HCT116 (cell line): ENCODE data around the gene IFT88. TPM values are rescaled to one million over a fixed set of nuclear protein-coding genes. Genes with fewer than 3 reads are reported as not detected.
A peak's percentile ranks its signal among the peaks of the same experiment; 100 is the strongest.

Experiments
- ATAC-seq: fragments of 200-7000 bp; cut with Tn5 transposase; 2 replicates; pipeline ENCODE4 v1.9.1; 2020; ENCODE audit warnings: mild to moderate bottlenecking, moderate library complexity
- BruUV-seq: library from RNA; stranded (reverse); fragments of 400-500 nt; replicated peaks from 2 replicates; lab custom pipeline; 2021; lab: Mats Ljungman, UMichigan
- CTCF ChIA-PET: fragments of 300-600 bp; sonication (Branson Sonifier 250); formaldehyde crosslinking; loops from one replicate; lab custom pipeline; 2021; ENCODE audit warnings: antibody characterized with exemption; lab: Charles Lee
- POLR2A ChIA-PET: fragments of 300-600, 350-600 bp; sonication (Branson Sonifier 250); formaldehyde crosslinking; loops from one replicate; lab custom pipeline; 2021; ENCODE audit warnings: antibody characterized with exemption; lab: Charles Lee
- RAD21 ChIA-PET, 2 experiments: fragments of 300-600 bp; sonication (Branson Sonifier 250); formaldehyde crosslinking; loops; one replicate each; lab custom pipeline; 2023; ENCODE audit warnings: low total read pairs in 2 of 2; ENCODE audit not compliant: uncharacterized antibody in 2 of 2, unreplicated experiment in 2 of 2, low non-redundant PET in 1 of 2; lab: Charles Lee
- DNase-seq: peaks from one replicate; pipeline ENCODE4 v3.0.0-alpha.2; 2010; ENCODE audit warnings: low read depth, low spot score
- H2AFZ ChIP-seq: fragments of 200-600 bp; shearing (Covaris generic), sonication (generic); 2 replicates; pipeline ENCODE4 v1.6.1; 2017; ENCODE audit warnings: low read depth, mixed run types, mixed read lengths, antibody characterized with exemption, low read length; ENCODE audit not compliant: poor library complexity, severe bottlenecking
- H3K27ac ChIP-seq: 2 replicates; pipeline ENCODE4 v1.5.1; 2012; ENCODE audit warnings: low read depth, low read length
- H3K27me3 ChIP-seq: fragments of 200-600 bp; sonication (generic); 2 replicates; pipeline ENCODE4 v1.6.1; 2016; ENCODE audit warnings: mixed run types, low read length, mixed read lengths; ENCODE audit not compliant: insufficient read depth
- H3K36me3 ChIP-seq, 2 experiments: fragments of 200-500 bp in 1 of 2; fragments of 200-600 bp in 1 of 2; sonication (Bioruptor generic) in 1 of 2; sonication (generic) in 1 of 2; 2 replicates each; pipeline versions ENCODE4 v1.5.1 to v1.6.1; 2014 to 2016; ENCODE audit warnings: low read length in 2 of 2, inconsistent platforms in 1 of 2, mixed read lengths in 1 of 2, mixed run types in 1 of 2; ENCODE audit not compliant: insufficient read depth in 2 of 2, control insufficient read depth in 1 of 2
- H3K4me1 ChIP-seq, 2 experiments: fragments of 200-600 bp in 1 of 2; sonication (generic) in 1 of 2; 2 replicates each; pipeline versions ENCODE4 v1.5.1 to v1.6.1; 2012 to 2017; ENCODE audit warnings: low read length in 2 of 2, inconsistent platforms in 1 of 2, mild to moderate bottlenecking in 1 of 2, mixed read lengths in 1 of 2, mixed run types in 1 of 2, moderate library complexity in 1 of 2; ENCODE audit not compliant: insufficient read depth in 2 of 2, control insufficient read depth in 1 of 2
- H3K4me2 ChIP-seq: fragments of 200-600 bp; sonication (generic); 2 replicates; pipeline ENCODE4 v1.6.1; 2017; ENCODE audit warnings: mixed run types, low read length, mixed read lengths
- H3K4me3 ChIP-seq, 2 experiments: fragments of 200-600 bp in 1 of 2; sonication (generic) in 1 of 2; replicated peaks in 1 of 2; 2 replicates each; pipeline ENCODE4 v1.5.1; 2011 to 2016; ENCODE audit warnings: low read length in 2 of 2, control low read depth in 1 of 2, low read depth in 1 of 2, mild to moderate bottlenecking in 1 of 2, mixed read lengths in 1 of 2, mixed run types in 1 of 2
- H3K79me2 ChIP-seq: fragments of 200-600 bp; sonication (generic); 2 replicates; pipeline ENCODE4 v1.6.1; 2017; ENCODE audit warnings: mild to moderate bottlenecking, mixed run types, low read length, moderate library complexity, mixed read lengths; ENCODE audit not compliant: insufficient read depth
- H3K9ac ChIP-seq: fragments of 200-600 bp; sonication (generic); 2 replicates; pipeline ENCODE4 v1.6.1; 2016; ENCODE audit warnings: low read length, mixed read lengths
- H3K9me2 ChIP-seq: fragments of 200-600 bp; sonication (generic), shearing (Covaris generic); 2 replicates; pipeline ENCODE4 v1.6.1; 2017; ENCODE audit warnings: mixed run types, mild to moderate bottlenecking, moderate library complexity; ENCODE audit not compliant: insufficient read depth
- H3K9me3 ChIP-seq, 2 experiments: fragments of 200-500 bp in 1 of 2; fragments of 200-600 bp in 1 of 2; sonication (Bioruptor generic) in 1 of 2; sonication (generic) in 1 of 2; 2 replicates each; pipeline ENCODE4 v1.6.1; 2014 to 2017; ENCODE audit warnings: low read length in 2 of 2, mixed read lengths in 2 of 2, inconsistent platforms in 1 of 2, low read depth in 1 of 2, mild to moderate bottlenecking in 1 of 2, mixed run types in 1 of 2, moderate library complexity in 1 of 2; ENCODE audit not compliant: control insufficient read depth in 1 of 2, insufficient read depth in 1 of 2
- H4K20me1 ChIP-seq: fragments of 200-600 bp; sonication (generic), shearing (Covaris generic); 2 replicates; pipeline ENCODE4 v1.6.1; 2017; ENCODE audit warnings: mixed run types, mild to moderate bottlenecking, moderate library complexity; ENCODE audit not compliant: insufficient read depth
- ATF3 ChIP-seq: IDR thresholded peaks from 2 replicates; pipeline ENCODE4 v1.6.1; 2012
- CBX3 ChIP-seq: IDR thresholded peaks from 2 replicates; pipeline ENCODE4 v1.6.1; 2012; ENCODE audit warnings: low read depth
- CEBPB ChIP-seq: IDR thresholded peaks from 2 replicates; pipeline ENCODE4 v1.6.1; 2012; ENCODE audit warnings: low read depth
- CTCF ChIP-seq, 3 experiments: fragments of 200-600 bp in 1 of 3; sonication (generic) in 1 of 3; IDR thresholded peaks in 2 of 3; conservative IDR thresholded peaks in 1 of 3; 2 replicates each; pipeline ENCODE4 v1.5.1; 2012 to 2017; ENCODE audit warnings: low read depth in 2 of 3, low read length in 2 of 3, antibody characterized with exemption in 1 of 3, borderline replicate concordance in 1 of 3, control low read depth in 1 of 3, mild to moderate bottlenecking in 1 of 3, mixed read lengths in 1 of 3, mixed run types in 1 of 3, moderate library complexity in 1 of 3; ENCODE audit not compliant: insufficient read depth in 1 of 3
- EGR1 ChIP-seq: IDR thresholded peaks from 2 replicates; pipeline ENCODE4 v1.6.1; 2012; ENCODE audit warnings: low read depth
- ELF1 ChIP-seq: IDR thresholded peaks from 2 replicates; pipeline ENCODE4 v1.6.1; 2012; ENCODE audit warnings: low read depth, borderline replicate concordance
- EZH2 ChIP-seq: fragments of 200-600 bp; sonication (generic); IDR thresholded peaks from 2 replicates; pipeline ENCODE4 v1.6.1; 2017; ENCODE audit warnings: antibody characterized with exemption, mixed run types
- EZH2phosphoT487 ChIP-seq: fragments of 200-600 bp; IDR thresholded peaks from 2 replicates; pipeline ENCODE4 v1.6.1; 2018; ENCODE audit warnings: antibody characterized with exemption, borderline replicate concordance
- FOSL1 ChIP-seq: IDR thresholded peaks from 2 replicates; pipeline ENCODE4 v1.6.1; 2012; ENCODE audit warnings: low read depth
- JUND ChIP-seq: IDR thresholded peaks from 2 replicates; pipeline ENCODE4 v1.6.1; 2012
- MAX ChIP-seq: IDR thresholded peaks from 2 replicates; pipeline ENCODE4 v1.6.1; 2012
- POLR2A ChIP-seq: IDR thresholded peaks from 2 replicates; pipeline ENCODE4 v1.7.0; 2011; ENCODE audit warnings: borderline replicate concordance; ENCODE audit not compliant: insufficient read depth, insufficient read length; ENCODE audit errors: extremely low read depth
- RAD21 ChIP-seq: IDR thresholded peaks from 2 replicates; pipeline ENCODE4 v1.6.1; 2012; ENCODE audit warnings: low read depth, mild to moderate bottlenecking
- SIN3A ChIP-seq: IDR thresholded peaks from 2 replicates; pipeline ENCODE4 v1.6.1; 2012; ENCODE audit warnings: low read depth
- YY1 ChIP-seq: IDR thresholded peaks from 2 replicates; pipeline ENCODE4 v1.6.1; 2011; ENCODE audit warnings: low read length, low read depth, moderate library complexity, mild to moderate bottlenecking; ENCODE audit not compliant: insufficient replicate concordance; ENCODE audit errors: extremely low read depth
- intact Hi-C: fragments of 100-400 bp; cut with micrococcal nuclease; formaldehyde crosslinking; loops from 2 replicates; pipeline ENCODE4 v1.10.0; 2022
- total RNA-seq: library from RNA; stranded (reverse); gene quantifications from one replicate; pipeline ENCODE4 v1.2.1, GENCODE V29; 2021; ENCODE audit not compliant: unreplicated experiment

The IFT88 gene
- total RNA-seq, 1 experiment from 2014 or later = 13.1 TPM

GRCh38 chr13:20525144-20525600, 41.8 kb upstream of the IFT88 start:
- Histone ChIP-seq H2AFZ (peak overlapping the region; percentile 58), H3K79me2 (peaks cover 6% of the 10 kb centered on the region; the same call in 1 of the 2 replicates), H3K9me2 (no peaks in the 10 kb centered on the region), H4K20me1 (no peaks in the 10 kb centered on the region), H3K4me3 (peak overlapping the region; percentile 72 to 86), H3K27me3 (no peaks in the 10 kb centered on the region), H3K4me2 (peak overlapping the region; percentile 94), H3K36me3 (no peaks in the 10 kb centered on the region), H3K27ac (peak overlapping the region; percentile 66; the same call in 1 of the 2 replicates), H3K9ac (peak overlapping the region; percentile 75), H3K9me3 (no peaks in the 10 kb centered on the region), H3K4me1 (peaks cover 7 to 21% of the 10 kb centered on the region in 2 experiments)
- ATAC-seq (peak; percentile 45), DNase-seq (no peak)
- ChIA-PET RAD21 (interaction anchor here in 1 of 2 experiments (0.6 kb wide), 1 partner anchor 702 kb away, joined by 3 read pairs; no protein-coding TSS in a partner anchor), POLR2A (interaction anchor here (0.6 to 1.3 kb wide), 3 partner anchors 10 to 325 kb away, joined by 3 to 7 read pairs (median 3); no protein-coding TSS in a partner anchor), CTCF (interaction anchor here (0.6 to 0.7 kb wide), 3 partner anchors 303 to 930 kb away, joined by 3 to 4 read pairs (median 3); no protein-coding TSS in a partner anchor)
- TF ChIP-seq YY1 (no peak), MAX (no peak), SIN3A (no peak), POLR2A (no peak), EZH2phosphoT487 (no peak), RAD21 (no peak), CBX3 (no peak), ATF3 (no peak), CTCF (IDR thresholded peaks at IDR 0.05 in 2 of 3, conservative IDR thresholded peaks at IDR 0.05 in 1 of 3; ENCODE audit: borderline replicate concordance in 1 of 3, insufficient read depth in 1 of 3, low read depth in 2 of 3, low read length in 2 of 3) (no peak), CEBPB (no peak), FOSL1 (no peak), EGR1 (no peak), JUND (no peak), EZH2 (no peak), ELF1 (no peak)
- intact Hi-C loops = loop anchor here (2.0 kb wide), 1 partner anchor 42 kb away; the partner anchor contains the start of gene IFT88
- TSS peak; percentile 58 for BruUV-seq
